ENCODE results near the gene S100A7A. TPM values are rescaled to one million over a fixed set of nuclear protein-coding genes. Genes with fewer than 3 reads are reported as not detected.
A peak's percentile ranks its signal among the peaks of the same experiment; 100 is the strongest.
"Not testable (repeated sequence)": the region's sequence is repeated elsewhere in the genome, so short reads cannot be mapped to it uniquely, and the experiment has no call there.

S100A7A gene
- total RNA-seq, 2 experiments from 2014 or later: not detected

GRCh38 chr1:153447498-153448170 lies 31.3 kb downstream of the S100A7A start:
- H3K4me1 Mint-ChIP-seq (ENCODE audit: low read depth): no peaks in the 10 kb centered on the region
- intact Hi-C loops (cut with micrococcal nuclease): no loop called here

GRCh38 chr1:153448851-153449250 lies 32.5 kb downstream of the S100A7A start:
- intact Hi-C loops (cut with micrococcal nuclease); H3K4me3 Mint-ChIP-seq: not testable (repeated sequence)
- H3K27me3 Mint-ChIP-seq (ENCODE audit: low read depth): peaks cover 29% of the 10 kb centered on the region

More at GRCh38 chr1:153447498-153448170, 31.3 kb downstream of the S100A7A start:
- DNase-seq: no peak
- no peak overlapping the region for H3K27ac Mint-ChIP-seq
- H3K4me3 Mint-ChIP-seq: no peak overlapping the region
- H3K27me3 Mint-ChIP-seq (ENCODE audit: low read depth): peaks cover 29% of the 10 kb centered on the region
- H3K9me3 Mint-ChIP-seq: no peaks in the 10 kb centered on the region
- CTCF ChIA-PET: no interaction called here
- H3K36me3 Mint-ChIP-seq (ENCODE audit: low read depth): no peaks in the 10 kb centered on the region

GRCh38 chr1:153456396-153456795 lies 40.1 kb downstream of the S100A7A start:
- intact Hi-C loops (cut with micrococcal nuclease): no loop called here
- Mint-ChIP-seq H3K36me3 (ENCODE audit: low read depth) (no peaks in the 10 kb centered on the region), H3K27ac (no peak overlapping the region), H3K27me3 (ENCODE audit: low read depth) (peaks cover 8% of the 10 kb centered on the region), H3K4me3 (no peak overlapping the region), H3K9me3 (no peaks in the 10 kb centered on the region), H3K4me1 (ENCODE audit: low read depth) (no peaks in the 10 kb centered on the region)
- CTCF ChIA-PET: interaction anchor here (1.0 to 1.1 kb wide), 2 partner anchors 9 to 104 kb away, joined by 3 to 4 read pairs; no protein-coding TSS in a partner anchor
- no peak for DNase-seq

More at GRCh38 chr1:153448851-153449250, 32.5 kb downstream of the S100A7A start:
- CTCF ChIA-PET: interaction anchor here (0.5 kb wide), 1 partner anchor 32 kb away, joined by 7 read pairs; no protein-coding TSS in a partner anchor
- not testable (repeated sequence) for DNase-seq; H3K36me3 Mint-ChIP-seq (ENCODE audit: low read depth); H3K9me3 Mint-ChIP-seq; H3K4me1 Mint-ChIP-seq (ENCODE audit: low read depth); H3K27ac Mint-ChIP-seq

- H3K9me3 Mint-ChIP-seq: no peaks in the 10 kb centered on the region
- no peak overlapping the region for H3K4me3 Mint-ChIP-seq
- intact Hi-C loops (cut with micrococcal nuclease): no loop called here
- DNase-seq: no peak
- no peak overlapping the region for H3K27ac Mint-ChIP-seq
- H3K36me3 Mint-ChIP-seq (ENCODE audit: low read depth): no peaks in the 10 kb centered on the region
- H3K4me1 Mint-ChIP-seq (ENCODE audit: low read depth): no peaks in the 10 kb centered on the region
- H3K27me3 Mint-ChIP-seq (ENCODE audit: low read depth): peaks cover 6% of the 10 kb centered on the region
- CTCF ChIA-PET: no interaction called here
These were observed 43.3 kb downstream of the S100A7A start for GRCh38 chr1:153459655-153460054.

DNA sequence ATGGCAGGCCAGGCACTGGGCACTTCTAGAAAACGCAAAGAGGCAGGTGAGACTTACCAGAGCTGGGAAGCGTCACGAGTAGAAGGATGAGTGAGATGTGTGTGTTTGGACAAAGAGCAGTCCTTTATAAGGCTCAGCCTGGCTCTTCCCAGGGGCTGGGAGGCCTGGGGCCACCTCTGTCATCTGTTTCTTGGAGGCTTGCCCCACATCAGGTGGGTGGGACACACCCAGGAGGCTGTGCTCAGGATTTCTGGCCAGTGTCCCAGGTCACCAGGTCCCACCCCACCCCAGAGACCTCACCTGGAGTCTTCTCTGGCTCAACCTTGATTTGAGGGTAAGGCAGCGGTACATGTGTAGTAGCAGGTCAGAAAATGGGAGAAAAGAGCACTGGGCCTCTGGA lies 44.2 kb downstream of the S100A7A start, which contains the start of gene S100A7:
TSS of gene S100A7 (minus strand) at position 101 of the 400 bp plus-strand sequence. CDS start 1,638 bp downstream, outside the sequence.
- intact Hi-C loops (cut with micrococcal nuclease): no loop called here
- Mint-ChIP-seq H3K4me3 (no peak within 1 kb of the TSS), H3K36me3 (ENCODE audit: low read depth) (no peaks in the 10 kb centered on the region), H3K9me3 (no peaks in the 10 kb centered on the region), H3K27me3 (ENCODE audit: low read depth) (peaks cover 7% of the 10 kb centered on the region), H3K27ac (no peak within 1 kb of the TSS), H3K4me1 (ENCODE audit: low read depth) (peaks cover under 1% of the 10 kb centered on the region)
- DNase-seq: no peak
- CTCF ChIA-PET: interaction anchor here (0.6 kb wide), 1 partner anchor 7 kb away, joined by 3 read pairs; no protein-coding TSS in a partner anchor

DNA sequence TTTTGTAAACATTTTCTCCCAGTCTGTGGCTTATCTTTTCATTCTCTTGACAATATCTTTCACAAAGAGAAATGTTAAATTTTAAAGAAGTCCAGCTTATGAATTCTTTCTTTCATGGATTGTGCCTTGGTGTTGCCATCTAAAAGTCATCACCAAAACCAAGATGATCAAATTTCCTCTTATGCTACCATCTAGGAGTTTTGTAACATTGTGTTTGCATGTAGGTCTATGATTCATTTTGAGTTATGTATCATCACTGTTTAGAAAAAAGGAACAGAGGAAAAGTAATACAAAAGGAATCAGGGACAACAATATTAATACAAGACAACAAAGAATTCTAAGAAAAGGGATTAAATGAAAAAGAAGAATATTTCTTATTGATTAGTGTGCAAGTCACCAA lies 46.4 kb downstream of the S100A7A start:
- H3K27ac Mint-ChIP-seq; H3K9me3 Mint-ChIP-seq; H3K4me3 Mint-ChIP-seq; H3K36me3 Mint-ChIP-seq (ENCODE audit: low read depth); H3K4me1 Mint-ChIP-seq (ENCODE audit: low read depth); H3K27me3 Mint-ChIP-seq (ENCODE audit: low read depth); intact Hi-C loops (cut with micrococcal nuclease); DNase-seq: not testable (repeated sequence)
- CTCF ChIA-PET: interaction anchor here (0.6 to 1.2 kb wide), 2 partner anchors 24 to 99 kb away, joined by 5 read pairs; no protein-coding TSS in a partner anchor

GRCh38 chr1:153465811-153466636 lies 49.7 kb downstream of the S100A7A start:
- Mint-ChIP-seq H3K4me1 (ENCODE audit: low read depth) (peaks cover 4% of the 10 kb centered on the region), H3K27me3 (ENCODE audit: low read depth) (peaks cover 19% of the 10 kb centered on the region), H3K4me3 (no peak overlapping the region), H3K36me3 (ENCODE audit: low read depth) (no peaks in the 10 kb centered on the region), H3K27ac (no peak overlapping the region), H3K9me3 (peaks cover 4% of the 10 kb centered on the region)
- CTCF ChIA-PET: interaction anchor here (0.6 to 2.4 kb wide), 18 partner anchors 9 to 1285 kb away, joined by 3 to 21 read pairs (median 4); no protein-coding TSS in a partner anchor
- DNase-seq: peak; percentile 76
- intact Hi-C loops (cut with micrococcal nuclease): loop anchor here (1.0 kb wide), 1 partner anchor 29 kb away; no protein-coding TSS in a partner anchor

DNA sequence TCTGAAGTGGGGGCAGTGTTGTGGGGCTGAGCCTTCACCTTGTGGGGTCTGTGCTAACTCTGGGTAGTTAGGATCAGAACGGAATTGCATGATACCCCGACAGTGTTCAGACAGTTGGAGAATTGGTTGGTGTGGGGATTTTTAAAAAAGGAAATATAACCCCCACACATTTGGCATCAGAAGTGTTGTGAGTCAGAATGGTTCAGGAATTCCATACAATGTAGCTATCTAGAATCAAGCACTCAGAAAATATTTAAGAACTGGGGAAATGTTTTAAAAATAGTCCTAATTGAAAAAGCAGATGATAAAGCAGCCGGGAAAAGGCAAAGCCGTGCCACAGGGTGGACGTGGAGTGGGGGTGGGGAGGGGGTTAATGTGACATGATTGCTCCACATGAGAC lies 50.6 kb downstream of the S100A7A start:
- H3K36me3 Mint-ChIP-seq (ENCODE audit: low read depth): no peaks in the 10 kb centered on the region
- no peak for DNase-seq
- peaks cover 7% of the 10 kb centered on the region for H3K9me3 Mint-ChIP-seq
- CTCF ChIA-PET: interaction anchor here (0.6 to 2.4 kb wide), 7 partner anchors 11 to 114 kb away, joined by 3 to 21 read pairs (median 3); no protein-coding TSS in a partner anchor
- H3K27me3 Mint-ChIP-seq (ENCODE audit: low read depth): peaks cover 19% of the 10 kb centered on the region
- peaks cover 4% of the 10 kb centered on the region for H3K4me1 Mint-ChIP-seq (ENCODE audit: low read depth)
- intact Hi-C loops (cut with micrococcal nuclease): no loop called here
- H3K4me3 Mint-ChIP-seq: no peak overlapping the region
- no peak overlapping the region for H3K27ac Mint-ChIP-seq

DNA sequence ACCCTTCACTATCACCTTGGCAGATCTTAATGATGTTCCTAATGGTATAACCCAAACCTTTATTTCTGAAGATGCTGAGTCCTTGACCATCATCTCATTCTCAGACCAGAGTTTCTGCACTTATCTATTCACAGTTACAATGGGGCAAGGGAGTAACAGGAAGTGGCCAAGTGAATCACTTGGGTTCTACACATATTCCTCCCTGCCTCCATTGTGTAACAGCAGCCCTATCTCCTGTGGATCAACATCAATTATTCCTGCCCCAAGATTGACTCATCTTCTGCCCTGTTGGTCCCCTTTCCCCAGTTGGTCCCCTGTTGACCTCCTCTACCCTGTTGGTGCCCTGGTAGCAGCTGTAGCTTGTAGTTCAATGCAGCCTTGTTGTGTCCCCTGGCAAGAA lies 54.4 kb downstream of the S100A7A start:
- Mint-ChIP-seq H3K4me1 (ENCODE audit: low read depth) (peaks cover 1% of the 10 kb centered on the region), H3K9me3 (peaks cover 18% of the 10 kb centered on the region), H3K4me3 (no peak overlapping the region), H3K27me3 (ENCODE audit: low read depth) (peaks cover 10% of the 10 kb centered on the region), H3K27ac (no peak overlapping the region), H3K36me3 (ENCODE audit: low read depth) (peaks cover 1% of the 10 kb centered on the region)
- DNase-seq: no peak
- intact Hi-C loops (cut with micrococcal nuclease): no loop called here
- CTCF ChIA-PET: interaction anchor here (0.6 to 1.7 kb wide), 3 partner anchors 24 to 118 kb away, joined by 3 to 5 read pairs (median 4); no protein-coding TSS in a partner anchor

Other genes with a start within 250 kb of the S100A7A start
- not detected for gene LELP1, start 213.1 kb upstream of the S100A7A start, total RNA-seq
- gene PRR9, start 198.9 kb upstream of the S100A7A start, total RNA-seq: not detected
- not detected for gene LORICRIN, start 156.8 kb upstream of the S100A7A start, total RNA-seq
- not detected for gene PGLYRP3, start 103.6 kb upstream of the S100A7A start, total RNA-seq
- gene PGLYRP4, start 67.7 kb upstream of the S100A7A start, total RNA-seq: not detected
- 1 to 10 TPM; 1.7 to 2.6 TPM for gene S100A9, start 58.7 kb upstream of the S100A7A start, total RNA-seq
- gene S100A12, start 40.9 kb upstream of the S100A7A start, total RNA-seq: not detected
- not detected for gene S100A8, start 25.4 kb upstream of the S100A7A start, total RNA-seq
- not detected for gene S100A7, start 44.1 kb downstream of the S100A7A start, total RNA-seq
- 100 to 1,000 TPM; 200 to 204 TPM for gene S100A6, start 119.5 kb downstream of the S100A7A start, total RNA-seq
- under 1 TPM; 0.89 to 0.93 TPM for gene S100A5, start 124.4 kb downstream of the S100A7A start, total RNA-seq
- 10 to 100 TPM; 36.5 to 37.9 TPM for gene S100A4, start 129.3 kb downstream of the S100A7A start, total RNA-seq
- not detected for gene S100A3, start 132.7 kb downstream of the S100A7A start, total RNA-seq
- under 1 TPM; 0.74 to 0.77 TPM for gene S100A2, start 149.3 kb downstream of the S100A7A start, total RNA-seq
- not detected for gene S100A16, start 196.6 kb downstream of the S100A7A start, total RNA-seq
- gene S100A14, start 199.8 kb downstream of the S100A7A start, total RNA-seq: not detected
- gene S100A13, start 211.0 kb downstream of the S100A7A start, total RNA-seq: 1 to 10 TPM; 6.6 to 7.0 TPM
- gene S100A1, start 211.9 kb downstream of the S100A7A start, total RNA-seq: not detected
- gene CHTOP, start 217.5 kb downstream of the S100A7A start, total RNA-seq: 10 to 100 TPM; 88.2 to 91.3 TPM
- 10 to 100 TPM; 24.4 to 26.2 TPM for gene SNAPIN, start 242.2 kb downstream of the S100A7A start, total RNA-seq

Measured in activated naive CD4-positive, alpha-beta T cell treated with anti-CD3 and anti-CD28 coated beads for 36 hours (primary cell).